PC-9 (cell line): Measurements from ENCODE around the gene KREMEN1. TPM values are rescaled to one million over a fixed set of nuclear protein-coding genes. Genes with fewer than 3 reads are reported as not detected.

Experiments used
- BruUV-seq: library from RNA; stranded (reverse); fragments of 400-500 nt; replicated peaks from 2 replicates; lab custom pipeline; 2021; lab: Mats Ljungman, UMichigan
- CTCF ChIA-PET: fragments of 300-600 bp; sonication (Branson Sonifier 250); formaldehyde crosslinking; loops from one replicate; lab custom pipeline; 2022; ENCODE audit warnings: antibody characterized with exemption; lab: Charles Lee
- POLR2A ChIA-PET: fragments of 300-600 bp; sonication (Branson Sonifier 250); formaldehyde crosslinking; loops from one replicate; lab custom pipeline; 2022; ENCODE audit warnings: antibody characterized with exemption; ENCODE audit not compliant: unreplicated experiment; lab: Charles Lee
- DNase-seq, 2 experiments: peaks; one replicate each; pipeline versions ENCODE4 v3.0.0 to v3.0.0-alpha.2; 2015 to 2022; ENCODE audit warnings: mixed read lengths in 1 of 2
- H2AFZ ChIP-seq: fragments of 200-600 bp; sonication (generic); 2 replicates; pipeline ENCODE4 v1.8.1; 2017; ENCODE audit warnings: antibody characterized with exemption
- H3F3A ChIP-seq: fragments of 200-600 bp; sonication (generic); 2 replicates; pipeline ENCODE4 v1.8.1; 2017; ENCODE audit warnings: antibody characterized with exemption, mild to moderate bottlenecking, low read depth; ENCODE audit not compliant: insufficient read depth
- H3K27ac ChIP-seq: fragments of 200-600 bp; sonication (generic); 2 replicates; pipeline ENCODE4 v1.6.1; 2016; ENCODE audit warnings: mixed run types
- H3K27me3 ChIP-seq: fragments of 200-600 bp; sonication (generic); 2 replicates; pipeline ENCODE4 v1.6.1; 2016; ENCODE audit warnings: low read depth, mixed run types; ENCODE audit not compliant: insufficient read depth
- H3K36me3 ChIP-seq: fragments of 200-600 bp; sonication (generic); 2 replicates; pipeline ENCODE4 v1.6.1; 2016; ENCODE audit warnings: low read depth, mixed run types
- H3K4me1 ChIP-seq: fragments of 200-600 bp; sonication (generic); replicated peaks from 2 replicates; pipeline ENCODE4 v1.6.1; 2016; ENCODE audit warnings: mixed run types; ENCODE audit not compliant: insufficient read depth
- H3K4me2 ChIP-seq: fragments of 200-600 bp; sonication (generic); 2 replicates; pipeline ENCODE4 v1.6.1; 2017; ENCODE audit warnings: mixed run types
- H3K4me3 ChIP-seq: fragments of 200-600 bp; sonication (generic); 2 replicates; pipeline ENCODE4 v1.6.1; 2016; ENCODE audit warnings: mixed run types
- H3K79me2 ChIP-seq: fragments of 200-600 bp; sonication (generic); 2 replicates; pipeline ENCODE4 v1.6.1; 2017; ENCODE audit warnings: low read depth, mixed run types
- H3K9me2 ChIP-seq: fragments of 200-600 bp; sonication (generic); 2 replicates; pipeline ENCODE4 v1.8.1; 2017; ENCODE audit warnings: mild to moderate bottlenecking; ENCODE audit not compliant: insufficient read depth
- H3K9me3 ChIP-seq: fragments of 200-600 bp; sonication (generic); 2 replicates; pipeline ENCODE4 v1.8.1; 2016; ENCODE audit warnings: low read depth; ENCODE audit not compliant: insufficient read depth
- H4K20me1 ChIP-seq: fragments of 200-600 bp; sonication (generic); 2 replicates; pipeline ENCODE4 v1.8.1; 2017; ENCODE audit not compliant: insufficient read depth
- EZH2 ChIP-seq: fragments of 200-600 bp; sonication (generic); IDR thresholded peaks from 2 replicates; pipeline ENCODE4 v1.8.0; 2017; ENCODE audit warnings: antibody characterized with exemption, low read depth
- intact Hi-C: fragments of 100-400 bp; cut with micrococcal nuclease; formaldehyde crosslinking; loops from one replicate; pipeline ENCODE4 v1.10.0; 2022; ENCODE audit not compliant: unreplicated experiment
- total RNA-seq: library from RNA; stranded (reverse); gene quantifications from 2 replicates; pipeline ENCODE4 v1.2.3, GENCODE V29; 2021
- TF ChIP-seq, protein P1 (sequence below): fragments of 200-600 bp; sonication (generic); conservative IDR thresholded peaks from 2 replicates; pipeline ENCODE4 v1.6.1; 2017; ENCODE audit warnings: mixed run types, antibody characterized with exemption, mild to moderate bottlenecking, moderate library complexity

Gene KREMEN1
- total RNA-seq, 1 experiment from 2014 or later: 6.1 TPM

GRCh38 chr22:29213493-29213892 is 140.7 kb downstream of the KREMEN1 start:
- Histone ChIP-seq H3K36me3 (no peaks in the 10 kb centered on the region), H3K27ac (no peak overlapping the region), H3K4me1 (no peaks in the 10 kb centered on the region), H3K4me2 (no peak overlapping the region), H3F3A (no peaks in the 10 kb centered on the region), H3K9me3 (no peaks in the 10 kb centered on the region), H3K79me2 (no peaks in the 10 kb centered on the region), H2AFZ (no peak overlapping the region), H3K27me3 (peaks cover 20% of the 10 kb centered on the region), H4K20me1 (no peaks in the 10 kb centered on the region), H3K9me2 (no peaks in the 10 kb centered on the region), H3K4me3 (no peak overlapping the region)
- POLR2A ChIA-PET: no interaction called here
- no peak for DNase-seq
- TF ChIP-seq, protein P1, sequence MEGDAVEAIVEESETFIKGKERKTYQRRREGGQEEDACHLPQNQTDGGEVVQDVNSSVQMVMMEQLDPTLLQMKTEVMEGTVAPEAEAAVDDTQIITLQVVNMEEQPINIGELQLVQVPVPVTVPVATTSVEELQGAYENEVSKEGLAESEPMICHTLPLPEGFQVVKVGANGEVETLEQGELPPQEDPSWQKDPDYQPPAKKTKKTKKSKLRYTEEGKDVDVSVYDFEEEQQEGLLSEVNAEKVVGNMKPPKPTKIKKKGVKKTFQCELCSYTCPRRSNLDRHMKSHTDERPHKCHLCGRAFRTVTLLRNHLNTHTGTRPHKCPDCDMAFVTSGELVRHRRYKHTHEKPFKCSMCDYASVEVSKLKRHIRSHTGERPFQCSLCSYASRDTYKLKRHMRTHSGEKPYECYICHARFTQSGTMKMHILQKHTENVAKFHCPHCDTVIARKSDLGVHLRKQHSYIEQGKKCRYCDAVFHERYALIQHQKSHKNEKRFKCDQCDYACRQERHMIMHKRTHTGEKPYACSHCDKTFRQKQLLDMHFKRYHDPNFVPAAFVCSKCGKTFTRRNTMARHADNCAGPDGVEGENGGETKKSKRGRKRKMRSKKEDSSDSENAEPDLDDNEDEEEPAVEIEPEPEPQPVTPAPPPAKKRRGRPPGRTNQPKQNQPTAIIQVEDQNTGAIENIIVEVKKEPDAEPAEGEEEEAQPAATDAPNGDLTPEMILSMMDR: no peak
- TF ChIP-seq EZH2: no peak
- intact Hi-C loops: no loop called here
- CTCF ChIA-PET: no interaction called here
- BruUV-seq: no TSS peak

DNA sequence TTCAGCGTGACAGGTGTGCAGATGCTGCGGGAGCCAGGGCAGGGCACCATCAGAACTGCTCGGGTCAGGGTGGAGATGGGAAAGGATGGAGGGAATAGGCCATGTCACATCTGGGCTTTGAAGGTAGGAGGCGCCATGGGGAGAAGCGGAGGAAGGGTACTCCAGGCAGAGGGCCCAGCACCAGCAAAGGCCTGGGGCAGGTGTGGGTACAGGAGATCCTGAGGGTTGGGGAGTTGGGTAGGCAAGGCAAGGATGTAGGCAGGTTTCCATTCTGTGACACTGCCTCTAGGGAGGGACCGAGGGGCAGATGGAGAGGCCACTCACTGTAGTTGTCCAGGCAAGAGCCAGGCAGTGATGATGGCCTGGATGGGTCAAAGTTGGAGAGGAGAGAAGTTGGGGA is 141.4 kb downstream of the KREMEN1 start:
- H3F3A ChIP-seq: no peaks in the 10 kb centered on the region
- TF ChIP-seq, protein P1: no peak
- TF ChIP-seq EZH2: no peak
- no peak for DNase-seq
- no peak overlapping the region for H3K27ac ChIP-seq
- no peaks in the 10 kb centered on the region for H3K9me3 ChIP-seq
- no peaks in the 10 kb centered on the region for H4K20me1 ChIP-seq
- CTCF ChIA-PET: no interaction called here
- H3K4me1 ChIP-seq: no peaks in the 10 kb centered on the region
- POLR2A ChIA-PET: no interaction called here
- H3K4me2 ChIP-seq: no peak overlapping the region
- H3K27me3 ChIP-seq: peaks cover 21% of the 10 kb centered on the region
- no peaks in the 10 kb centered on the region for H3K79me2 ChIP-seq
- no peak overlapping the region for H2AFZ ChIP-seq
- no peaks in the 10 kb centered on the region for H3K36me3 ChIP-seq
- no TSS peak for BruUV-seq
- no peaks in the 10 kb centered on the region for H3K9me2 ChIP-seq
- H3K4me3 ChIP-seq: no peak overlapping the region
- intact Hi-C loops: no loop called here

DNA sequence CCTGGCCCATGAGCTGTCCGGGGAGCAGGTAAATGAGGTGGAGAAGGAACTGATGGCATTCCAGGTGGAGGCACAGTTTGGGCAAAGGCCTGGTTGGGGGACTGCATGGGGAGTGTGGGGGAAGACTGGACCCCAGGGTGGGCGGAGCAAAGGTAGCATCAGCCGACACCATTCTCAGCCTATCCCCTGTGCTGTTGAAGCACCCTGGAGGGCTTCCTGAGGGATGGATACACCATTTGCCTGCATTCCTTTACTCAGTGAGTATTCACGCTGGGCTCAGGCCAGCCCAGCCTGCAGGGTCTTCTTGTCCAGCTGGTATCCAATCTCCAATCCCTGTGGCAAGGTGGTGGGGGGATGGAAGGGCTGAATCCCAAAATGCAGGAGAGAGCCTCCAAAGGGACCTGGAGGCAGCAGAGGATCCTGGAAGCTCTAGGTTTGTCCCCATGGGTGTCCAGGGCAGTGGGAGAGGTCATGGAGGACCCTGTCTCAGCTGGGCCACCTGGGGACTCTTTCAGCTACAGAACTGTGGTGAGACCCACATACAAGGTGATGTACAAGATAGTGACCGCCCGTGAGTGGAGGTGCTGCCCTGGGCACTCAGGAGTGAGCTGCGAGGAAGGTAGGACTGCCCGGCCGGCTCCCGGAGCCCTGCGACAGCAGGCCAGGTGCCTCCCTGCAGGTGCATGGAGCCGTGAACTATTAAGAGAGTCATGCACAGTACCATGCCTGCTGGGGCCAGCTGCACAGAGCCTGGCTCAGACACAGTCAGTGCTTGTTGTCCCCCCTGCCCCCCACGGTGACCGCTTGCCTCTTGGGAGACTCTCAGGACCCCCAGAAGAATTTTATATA is 142.4 kb downstream of the KREMEN1 start:
- H3K9me3 ChIP-seq: no peaks in the 10 kb centered on the region
- no peaks in the 10 kb centered on the region for H3F3A ChIP-seq
- intact Hi-C loops: no loop called here
- H3K27me3 ChIP-seq: peaks cover 21% of the 10 kb centered on the region
- no peak for TF ChIP-seq EZH2
- TF ChIP-seq, protein P1: no peak
- H3K4me3 ChIP-seq: no peak overlapping the region
- H3K79me2 ChIP-seq: no peaks in the 10 kb centered on the region
- no peaks in the 10 kb centered on the region for H4K20me1 ChIP-seq
- no peaks in the 10 kb centered on the region for H3K9me2 ChIP-seq
- H3K4me2 ChIP-seq: no peak overlapping the region
- H2AFZ ChIP-seq: no peak overlapping the region
- CTCF ChIA-PET: no interaction called here
- BruUV-seq: no TSS peak
- no peaks in the 10 kb centered on the region for H3K36me3 ChIP-seq
- no peaks in the 10 kb centered on the region for H3K4me1 ChIP-seq
- no peak for DNase-seq
- POLR2A ChIA-PET: no interaction called here
- no peak overlapping the region for H3K27ac ChIP-seq
